SK-N-DZ (cell line): ENCODE data around the gene DISP2.

ENCODE experiments used
- DNase-seq: peaks from one replicate; pipeline ENCODE4 v3.0.0-alpha.2; 2015; ENCODE audit warnings: low spot score

DISP2 gene

DNA sequence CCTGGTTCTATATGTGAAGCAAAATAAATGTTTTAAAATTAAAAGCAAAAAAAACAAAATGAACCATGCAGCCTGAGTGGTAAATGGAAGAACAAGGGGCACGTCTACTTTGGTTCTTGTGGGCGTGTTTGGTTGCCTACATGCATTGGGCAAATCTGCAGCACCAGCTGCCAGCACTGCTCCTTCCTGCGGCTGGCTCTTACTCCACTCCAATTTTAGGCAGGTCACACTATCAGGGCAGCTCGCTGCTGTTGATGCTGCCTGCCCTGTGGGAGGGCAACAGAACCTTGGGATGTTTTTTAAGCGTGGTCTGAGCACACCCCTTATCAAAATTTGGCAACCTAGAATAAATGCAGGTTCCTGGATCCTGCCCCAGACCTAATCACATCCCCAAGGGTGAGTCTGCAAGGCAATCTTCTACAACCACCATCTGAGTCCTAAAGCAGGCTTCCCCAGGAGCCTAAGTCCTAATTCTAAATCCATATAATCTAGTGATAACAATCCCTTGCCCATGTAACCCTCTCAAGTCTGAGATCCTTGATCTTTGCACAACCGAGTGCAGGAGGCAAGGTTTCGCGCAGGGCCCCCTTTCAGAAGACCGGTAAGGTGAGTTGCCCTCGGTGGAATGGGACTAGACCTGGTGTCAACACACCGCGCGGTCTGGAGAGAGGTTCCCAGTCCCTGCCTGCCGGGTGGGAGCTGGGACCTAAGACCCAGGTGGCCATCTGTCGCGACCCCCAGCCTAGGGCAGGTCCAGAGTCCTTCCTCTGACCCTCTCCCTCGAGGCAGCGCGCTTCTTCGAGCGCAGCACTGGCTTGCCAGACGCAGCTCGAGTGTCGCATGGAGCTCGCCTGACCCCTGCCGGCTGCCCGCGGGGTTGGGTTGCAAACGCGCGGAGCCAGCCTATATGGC lies 63.5 kb downstream of the DISP2 start:
- DNase-seq, result peak; percentile 72

DNA sequence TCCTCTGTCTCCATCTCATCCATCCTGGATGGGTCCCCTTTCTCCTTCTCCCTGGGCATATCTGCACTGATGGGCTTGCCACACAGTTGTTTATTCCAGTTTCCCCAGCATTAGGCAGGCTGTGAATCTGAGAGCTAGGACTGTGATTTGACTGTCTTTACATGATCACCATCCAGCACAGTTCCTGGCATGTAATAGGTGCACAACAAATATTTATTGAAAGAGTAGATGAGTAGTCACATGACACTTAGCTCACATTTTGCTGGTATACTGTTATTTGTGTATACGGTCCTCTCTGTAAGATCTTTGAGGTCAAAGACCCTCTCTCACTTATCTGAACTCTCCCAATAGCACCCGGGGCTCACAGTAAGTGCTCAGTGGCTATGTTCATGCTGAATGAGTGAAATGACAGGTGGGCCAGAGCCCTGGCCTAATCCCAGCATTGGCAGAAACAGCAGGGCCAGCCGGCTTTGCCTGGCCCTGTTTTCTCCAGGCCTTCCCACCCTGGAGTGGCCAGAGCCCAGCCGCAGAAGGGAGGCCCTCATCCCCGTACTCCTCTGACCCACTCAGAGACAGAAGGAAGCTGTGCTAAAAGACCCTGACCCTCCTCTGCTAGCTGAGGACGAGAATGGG lies 66.6 kb downstream of the DISP2 start:
- no peak for DNase-seq

DNA sequence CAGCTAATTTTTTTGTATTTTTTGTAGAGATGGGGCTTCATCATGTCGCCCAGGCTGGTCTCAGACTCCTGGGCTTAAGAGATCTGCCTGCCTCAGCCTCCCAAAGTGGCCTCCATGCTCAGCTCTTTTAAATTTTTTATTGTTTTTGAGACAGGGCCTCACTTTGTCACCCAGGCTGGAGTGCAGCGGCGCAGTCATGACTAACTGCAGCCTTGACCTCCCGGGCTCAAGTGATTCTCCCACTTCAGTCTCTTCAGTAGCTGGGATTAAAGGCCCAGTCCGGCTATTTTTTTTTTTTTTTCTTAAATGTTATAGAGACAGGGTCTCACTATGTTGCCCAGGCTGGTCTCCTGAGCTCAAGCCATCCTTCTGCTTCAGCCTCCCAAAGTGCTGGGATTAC lies 67.7 kb downstream of the DISP2 start:
- no peak for DNase-seq

DNA sequence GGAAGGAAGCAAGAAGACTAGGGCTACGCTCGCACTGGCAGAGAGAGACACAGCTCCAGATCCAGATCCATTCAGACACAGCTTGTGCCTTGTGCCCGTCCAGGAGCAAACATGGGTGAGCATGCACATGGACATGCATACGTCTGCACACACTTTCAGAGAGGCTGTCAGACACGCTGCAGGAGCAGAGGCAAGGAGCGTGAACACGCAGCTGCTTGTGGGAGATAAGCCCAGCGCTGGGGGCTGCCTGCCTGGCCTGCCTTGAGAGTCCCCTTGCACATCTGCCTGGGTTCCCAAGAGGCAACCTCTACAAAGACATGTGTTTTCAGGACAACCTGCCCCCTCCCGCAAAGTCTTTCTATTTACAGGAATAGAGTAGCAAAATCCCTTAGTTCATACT lies 69.2 kb downstream of the DISP2 start:
- DNase-seq, result peak; percentile 51

DNA sequence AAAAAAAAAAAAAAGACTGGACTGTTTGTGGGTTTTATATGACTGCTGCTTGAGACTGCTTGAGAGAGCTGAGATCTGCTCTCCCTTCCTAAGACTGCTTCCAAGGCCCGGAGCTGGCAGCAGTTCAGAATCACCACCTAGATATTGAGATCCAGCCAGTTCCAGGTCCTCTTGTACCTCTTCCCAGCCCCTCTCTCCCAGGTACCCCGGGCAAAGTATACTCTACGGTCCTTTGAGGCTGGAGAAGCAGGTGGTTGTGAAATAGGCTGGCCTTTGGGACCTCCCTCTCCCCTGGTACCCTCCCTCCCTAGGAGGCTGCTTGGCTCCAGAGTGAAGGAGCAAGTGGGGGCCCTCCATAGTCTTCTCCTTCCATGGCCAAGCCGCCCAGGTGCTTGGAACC lies 70.2 kb downstream of the DISP2 start:
- DNase-seq, result no peak
